NCI-H345 treated with DMSO at 0.1 percent for 48 hours (cell line): ENCODE data around the gene DHDH.

ENCODE experiments used
- DNase-seq: peaks from one replicate; lab custom pipeline; 2025; ENCODE audit not compliant: unreplicated experiment; lab: John Stamatoyannopoulos, UW

DHDH gene

DNA sequence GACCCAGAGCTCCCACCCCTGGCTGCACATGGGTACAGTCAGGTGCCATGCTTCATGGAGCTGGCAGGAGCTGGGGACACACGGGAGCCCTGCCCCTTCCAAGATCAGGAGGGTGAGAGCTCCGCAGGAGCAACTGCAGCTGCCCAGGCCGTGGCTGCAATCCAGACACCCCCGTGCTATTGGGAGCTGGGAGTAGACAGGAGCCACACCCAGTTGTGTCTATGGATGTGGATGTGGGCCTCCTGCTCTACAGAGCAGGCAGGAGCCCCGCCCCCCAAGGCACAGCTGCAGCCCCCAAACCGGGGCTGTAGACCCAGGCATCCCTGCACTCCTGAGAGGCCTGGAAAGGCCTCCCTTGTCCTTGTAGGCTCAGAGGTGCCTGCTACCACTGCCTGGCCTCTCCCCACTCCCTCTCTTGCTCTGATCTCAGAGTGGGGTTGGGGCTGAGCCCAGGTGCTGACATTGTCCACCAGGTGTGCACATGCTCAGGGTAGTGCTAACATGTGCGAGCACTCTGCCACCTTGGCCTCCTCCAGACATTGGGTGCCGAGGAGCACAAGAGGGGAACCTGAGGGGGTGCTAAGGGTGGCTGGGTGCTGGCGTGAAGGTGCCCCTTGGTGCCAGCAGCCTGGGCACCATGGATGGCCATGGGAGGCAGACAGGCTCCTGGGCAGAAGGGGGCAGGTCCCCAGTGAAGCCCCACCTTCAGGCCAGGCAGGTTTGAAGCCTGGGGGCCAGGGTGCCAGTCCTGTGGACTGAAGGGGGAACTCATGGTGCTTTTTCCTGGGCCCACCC lies 13.2 kb downstream of the DHDH start:
- DNase-seq: no peak

DNA sequence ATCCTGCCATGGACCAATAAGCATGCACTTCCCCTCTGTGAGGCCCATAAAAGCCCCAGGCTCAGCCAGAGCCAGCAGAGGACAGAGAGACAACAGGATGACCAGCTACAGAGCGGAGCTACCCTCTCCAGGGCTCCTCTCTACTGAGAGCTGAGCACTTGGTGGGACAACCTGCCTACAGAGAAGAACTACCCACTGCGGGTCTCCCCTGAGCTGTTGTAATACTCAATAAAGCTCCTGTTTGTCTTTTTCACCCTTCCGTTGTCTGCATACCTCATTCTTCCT lies 13.7 kb downstream of the DHDH start:
- no peak for DNase-seq

DNA sequence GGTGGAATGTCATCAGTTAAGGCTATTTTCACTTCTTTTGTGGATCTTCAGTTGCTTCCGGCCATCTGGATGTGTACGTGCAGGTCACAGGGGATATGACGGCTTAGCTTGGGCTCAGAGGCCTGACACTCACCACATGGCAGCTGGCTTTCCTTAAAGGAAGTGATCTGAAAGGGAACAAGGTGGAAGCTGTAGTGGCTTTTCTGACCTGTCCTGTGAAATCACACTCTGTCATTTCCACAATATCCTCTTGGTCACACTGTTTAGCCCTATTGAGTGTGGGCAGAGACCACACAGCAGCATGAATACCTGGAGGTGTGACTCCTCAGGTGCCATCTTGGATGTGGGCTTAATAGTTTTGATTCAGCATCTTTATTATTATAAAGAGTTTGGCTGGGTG lies 16.7 kb downstream of the DHDH start:
- no peak for DNase-seq

DNA sequence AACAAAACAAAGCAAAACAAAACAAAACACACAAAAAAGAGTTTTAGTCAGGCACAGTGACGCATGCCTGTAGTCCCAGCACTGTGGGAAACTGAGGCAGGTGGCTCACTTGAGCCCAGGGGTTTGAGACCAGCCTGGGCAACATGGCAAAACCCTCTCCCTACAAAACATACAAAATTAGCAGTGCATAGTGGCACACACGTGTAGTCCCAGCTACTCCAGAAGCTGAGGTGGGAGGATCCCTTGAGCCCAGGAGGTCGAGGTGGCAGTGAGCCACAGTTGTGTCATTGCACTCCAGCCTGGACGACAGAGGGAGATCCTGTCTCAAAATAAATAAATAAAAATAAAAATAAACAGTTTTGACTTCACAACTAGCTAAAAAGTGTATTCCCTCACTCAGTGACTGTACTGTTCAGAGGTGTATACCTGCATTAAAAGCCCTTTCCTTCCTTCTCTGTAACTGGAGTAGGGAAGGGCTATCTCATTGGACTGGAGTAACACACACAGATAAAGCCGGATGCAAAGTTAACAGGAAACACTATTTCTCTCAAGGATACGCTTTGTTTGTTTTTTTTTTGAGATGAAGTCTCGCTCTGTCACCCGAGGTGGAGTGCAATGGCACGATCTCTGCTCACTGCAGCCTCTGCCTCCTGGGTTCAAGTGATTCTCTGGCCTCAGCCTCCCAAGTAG lies 17.5 kb downstream of the DHDH start:
- no peak for DNase-seq

DNA sequence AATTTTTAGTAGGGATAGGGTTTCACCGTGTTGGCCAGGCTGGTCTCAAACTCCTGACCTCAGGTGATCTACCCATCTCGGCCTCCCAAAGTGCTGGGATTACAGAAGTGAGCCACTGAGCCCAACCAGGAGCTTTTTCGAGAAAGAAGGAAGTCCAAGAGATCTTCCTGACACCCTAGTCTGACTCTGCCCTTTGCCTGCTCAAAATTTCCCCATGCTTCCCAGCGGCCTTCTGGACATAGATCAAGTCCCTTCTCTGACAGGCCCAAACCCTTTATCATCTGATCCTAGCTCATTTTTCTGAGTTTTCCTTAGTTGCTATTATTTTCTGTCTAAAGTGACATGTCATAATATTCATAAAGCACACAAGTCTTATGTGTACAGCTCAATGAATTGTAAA lies 19.6 kb downstream of the DHDH start:
- no peak for DNase-seq

DNA sequence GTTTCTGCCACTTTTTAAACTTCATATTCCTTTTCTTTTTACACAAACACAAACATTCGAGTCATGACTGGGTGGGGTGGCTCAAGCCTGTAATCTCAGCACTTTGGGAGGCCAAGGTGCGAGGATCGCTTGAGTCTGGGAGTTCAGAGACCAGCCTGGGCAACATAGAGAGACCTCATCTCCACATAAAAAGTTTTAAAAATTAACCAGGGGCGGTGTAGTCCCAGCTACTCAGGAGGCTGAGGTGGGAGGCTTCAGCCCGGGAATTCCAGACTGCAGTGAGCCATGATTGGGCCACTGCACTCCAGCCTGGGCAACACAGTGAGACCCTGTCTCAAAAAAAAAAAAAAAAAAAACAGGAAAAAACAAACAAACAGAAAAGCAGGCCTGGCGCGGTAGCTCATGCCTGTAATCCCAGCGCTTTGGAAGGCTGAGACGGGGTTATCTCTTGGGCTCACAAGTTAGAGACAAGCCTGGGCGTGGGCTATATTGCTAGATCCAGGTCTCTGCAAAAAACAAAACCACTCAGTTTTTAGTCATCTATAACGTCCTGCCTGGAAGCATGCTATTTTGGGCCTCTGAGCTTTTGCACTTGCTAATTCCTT lies 20.6 kb downstream of the DHDH start:
- no peak for DNase-seq

DNA sequence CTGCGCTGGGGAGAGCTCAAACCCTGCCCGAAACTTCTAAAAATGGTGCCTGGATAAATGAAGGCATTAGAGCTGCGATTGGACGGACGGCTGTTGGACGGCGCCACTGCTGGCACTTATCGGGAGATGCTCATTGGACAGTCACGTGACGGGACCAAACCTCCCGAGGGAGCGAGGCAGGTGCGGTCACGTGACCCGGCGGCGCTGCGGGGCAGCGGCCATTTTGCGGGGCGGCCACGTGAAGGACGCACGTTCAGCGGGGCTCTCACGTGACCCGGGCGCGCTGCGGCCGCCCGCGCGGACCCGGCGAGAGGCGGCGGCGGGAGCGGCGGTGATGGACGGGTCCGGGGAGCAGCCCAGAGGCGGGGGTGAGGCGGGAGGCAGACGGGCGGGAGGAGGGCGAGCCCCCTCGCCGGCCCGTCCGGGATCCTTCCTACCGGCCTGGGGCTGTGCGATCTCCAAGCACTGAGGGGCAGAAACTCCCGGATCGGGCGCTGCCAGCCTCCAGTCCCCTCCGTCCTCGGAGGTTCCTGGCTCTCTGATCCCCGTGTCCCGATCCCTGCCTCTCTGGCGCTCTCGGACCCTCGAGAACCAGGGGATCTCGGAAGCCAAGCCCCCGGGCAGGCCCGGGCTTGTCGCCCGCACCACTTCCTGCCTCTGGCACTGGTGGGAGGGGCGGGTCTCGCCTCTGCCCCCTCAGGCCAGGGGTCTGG lies 21.3 kb downstream of the DHDH start, which contains the start of gene BAX:
TSS of gene BAX (plus strand) at position 281 of the 713 bp plus-strand sequence. CDS start at position 335, 54 bp downstream.
- peak; percentile 83 for DNase-seq

DNA sequence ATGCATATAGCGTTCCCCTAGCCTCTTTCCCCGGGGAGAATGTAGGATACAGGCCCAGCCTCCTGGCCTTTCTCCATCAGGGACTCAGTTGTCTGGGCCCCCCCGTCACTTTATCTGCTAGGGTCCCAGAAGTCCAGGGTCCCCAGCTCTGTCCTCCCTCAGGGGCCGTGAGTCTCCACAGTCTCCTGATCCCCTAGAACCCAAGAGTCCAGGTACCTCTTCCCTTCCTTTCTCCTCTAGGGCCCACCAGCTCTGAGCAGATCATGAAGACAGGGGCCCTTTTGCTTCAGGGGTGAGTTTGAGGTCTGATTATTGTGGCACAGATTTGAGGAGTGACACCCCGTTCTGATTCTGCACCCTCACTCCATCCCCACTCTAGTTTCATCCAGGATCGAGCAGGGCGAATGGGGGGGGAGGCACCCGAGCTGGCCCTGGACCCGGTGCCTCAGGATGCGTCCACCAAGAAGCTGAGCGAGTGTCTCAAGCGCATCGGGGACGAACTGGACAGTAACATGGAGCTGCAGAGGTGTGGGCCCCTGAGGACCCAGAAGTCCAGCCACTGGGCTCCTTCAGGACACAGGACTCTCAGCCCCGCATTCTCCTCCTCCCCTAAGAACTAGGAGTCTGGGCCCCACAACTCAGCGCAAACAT lies 21.9 kb downstream of the DHDH start:
- no peak for DNase-seq

DNA sequence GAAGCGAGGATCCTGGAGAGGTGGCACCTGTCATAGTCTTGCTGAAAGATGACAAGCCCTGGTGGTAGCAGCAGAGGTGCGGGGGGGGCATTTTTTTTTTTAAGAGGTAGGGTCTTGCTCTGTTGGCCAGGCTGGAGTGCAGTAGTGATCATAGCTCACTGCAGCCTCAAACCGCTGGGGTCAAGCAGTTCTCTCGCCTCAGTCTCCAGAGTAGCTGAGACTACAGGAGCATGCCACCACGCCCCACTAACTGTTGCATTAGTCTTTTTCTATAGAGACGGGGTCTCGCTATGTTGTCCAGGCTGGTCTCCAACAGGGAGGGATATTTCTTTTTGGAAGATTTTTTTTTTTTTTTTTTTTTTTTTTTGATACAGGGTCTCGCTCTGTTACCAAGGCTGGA lies 24.5 kb downstream of the DHDH start:
- DNase-seq: no peak

DNA sequence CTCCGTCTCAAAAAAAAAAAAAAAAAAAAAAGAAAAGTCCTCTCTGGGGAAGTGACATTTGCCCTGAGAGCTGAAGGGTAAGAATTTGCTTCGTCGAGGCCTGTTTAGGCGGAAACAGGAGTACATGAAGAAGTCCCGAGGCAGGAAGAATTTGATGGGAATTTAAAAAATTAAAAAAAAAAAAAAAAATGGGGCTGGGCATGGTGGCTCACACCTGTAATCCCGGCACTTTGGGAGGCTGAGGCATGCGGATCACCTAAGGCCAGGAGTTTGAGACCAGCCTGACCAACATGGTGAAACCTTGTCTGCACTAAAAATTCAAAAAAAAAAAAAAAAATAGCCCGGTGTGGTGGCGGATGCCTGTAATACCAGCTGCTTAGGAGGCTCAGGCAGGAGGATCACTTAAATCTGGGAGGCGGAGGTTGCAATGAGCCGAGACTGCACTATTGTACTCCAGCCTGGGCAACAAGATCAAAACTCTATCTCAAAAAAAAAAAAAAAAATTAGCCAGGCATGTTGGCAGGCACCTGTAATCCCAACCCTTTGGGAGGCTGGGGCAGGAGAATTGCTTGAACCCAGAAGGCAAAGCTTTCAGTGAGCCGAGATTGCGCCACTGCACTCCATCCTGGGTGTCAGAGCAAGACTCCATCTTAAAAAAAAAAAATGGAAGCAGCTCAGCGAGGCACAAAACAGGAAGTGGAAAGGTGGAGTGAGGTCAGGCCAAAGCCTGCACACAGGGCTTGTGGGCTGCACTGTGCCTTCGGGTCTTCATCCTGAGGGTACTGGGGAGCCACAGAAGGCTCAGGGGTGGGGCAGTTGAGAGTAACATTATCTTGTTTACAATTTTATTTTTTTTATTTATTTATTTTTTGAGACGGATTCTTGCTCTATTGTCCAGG lies 26.1 kb downstream of the DHDH start:
- no peak for DNase-seq

DNA sequence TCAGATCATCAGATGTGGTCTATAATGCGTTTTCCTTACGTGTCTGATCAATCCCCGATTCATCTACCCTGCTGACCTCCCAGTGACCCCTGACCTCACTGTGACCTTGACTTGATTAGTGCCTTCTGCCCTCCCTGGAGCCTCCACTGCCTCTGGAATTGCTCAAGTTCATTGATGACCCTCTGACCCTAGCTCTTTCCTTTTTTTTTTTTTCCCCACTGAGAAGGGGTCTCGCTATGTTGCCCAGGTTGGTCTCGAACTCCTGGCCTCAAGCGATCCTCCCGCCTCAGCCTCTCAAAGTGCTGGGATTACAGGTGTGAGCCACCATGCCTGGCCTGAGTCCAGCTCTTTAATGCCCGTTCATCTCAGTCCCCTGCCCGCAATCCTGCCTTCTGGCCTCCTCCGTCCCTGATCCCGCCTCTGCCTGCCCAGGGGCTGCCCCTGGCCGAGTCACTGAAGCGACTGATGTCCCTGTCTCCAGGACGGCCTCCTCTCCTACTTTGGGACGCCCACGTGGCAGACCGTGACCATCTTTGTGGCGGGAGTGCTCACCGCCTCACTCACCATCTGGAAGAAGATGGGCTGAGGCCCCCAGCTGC lies 27.7 kb downstream of the DHDH start:
- no peak for DNase-seq

DNA sequence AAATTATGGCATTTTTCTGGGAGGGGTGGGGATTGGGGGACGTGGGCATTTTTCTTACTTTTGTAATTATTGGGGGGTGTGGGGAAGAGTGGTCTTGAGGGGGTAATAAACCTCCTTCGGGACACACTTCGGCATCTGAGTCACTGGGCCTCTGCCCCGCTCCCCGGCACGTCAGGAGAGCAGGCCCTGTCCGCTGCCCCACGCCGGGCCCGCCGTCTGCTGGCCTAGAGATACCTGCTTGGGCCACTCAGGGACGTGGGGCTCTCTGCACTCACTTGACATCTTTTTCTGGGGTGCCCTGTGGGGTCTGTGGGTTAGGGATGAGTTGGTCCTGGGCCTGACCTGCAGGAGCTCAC lies 28.2 kb downstream of the DHDH start:
- DNase-seq: no peak

DNA sequence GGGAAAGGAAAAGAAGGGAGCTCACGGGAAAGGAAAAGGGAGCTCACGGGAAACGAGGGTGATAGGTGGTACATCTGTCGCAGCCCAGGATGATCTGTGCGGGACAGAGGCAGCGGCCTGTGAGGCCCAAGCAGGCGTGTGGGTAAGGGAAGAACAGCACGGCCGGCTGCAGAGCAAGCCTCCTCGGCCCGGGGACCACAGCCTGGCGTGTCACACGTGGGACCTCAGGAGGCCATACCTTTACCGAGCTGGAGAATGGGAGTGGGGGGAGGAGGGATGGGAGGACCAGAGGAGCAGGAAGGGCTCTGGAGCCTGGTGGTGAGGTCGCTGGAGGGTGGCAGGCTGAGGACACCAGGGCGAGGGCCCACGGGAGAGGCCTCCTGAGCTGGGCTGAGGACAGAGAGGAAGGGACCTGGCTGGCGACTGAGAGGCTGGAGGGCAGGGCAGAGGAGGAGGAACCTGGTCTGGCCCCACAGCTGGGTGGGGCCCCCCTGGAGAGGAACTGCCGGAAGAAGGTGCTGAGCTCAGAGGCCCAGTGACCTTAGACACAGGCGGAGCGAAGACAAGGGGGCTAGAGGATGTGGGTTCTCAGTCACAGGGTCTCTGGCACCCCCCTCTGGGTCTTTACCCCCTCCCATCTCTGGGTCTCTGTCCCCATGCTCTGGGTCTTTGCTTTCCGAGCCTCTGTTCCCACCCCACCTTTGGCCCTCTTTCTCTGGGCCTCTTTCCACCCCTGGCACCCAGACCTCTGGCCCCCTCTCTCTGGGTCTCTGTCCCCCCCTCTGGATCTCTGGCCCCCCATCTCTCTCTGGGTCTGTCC lies 28.7 kb downstream of the DHDH start:
- no peak for DNase-seq

DNA sequence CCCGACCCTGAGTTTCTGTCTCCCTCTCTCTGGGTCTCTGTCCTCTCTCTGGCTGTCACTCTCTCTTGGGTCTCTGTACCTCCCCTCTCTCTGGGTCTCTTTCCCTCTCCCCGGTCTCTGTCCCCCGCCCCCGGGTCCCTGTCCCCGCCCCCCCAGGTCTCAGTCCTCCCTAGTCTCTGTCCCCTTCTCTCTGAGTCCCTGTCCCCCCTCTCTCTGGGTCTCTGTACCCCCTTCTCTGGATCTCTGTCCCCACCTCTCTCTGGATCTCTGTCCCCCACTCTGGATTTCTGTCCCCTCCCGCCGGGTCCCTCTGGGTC lies 29.3 kb downstream of the DHDH start:
- DNase-seq: no peak

DNA sequence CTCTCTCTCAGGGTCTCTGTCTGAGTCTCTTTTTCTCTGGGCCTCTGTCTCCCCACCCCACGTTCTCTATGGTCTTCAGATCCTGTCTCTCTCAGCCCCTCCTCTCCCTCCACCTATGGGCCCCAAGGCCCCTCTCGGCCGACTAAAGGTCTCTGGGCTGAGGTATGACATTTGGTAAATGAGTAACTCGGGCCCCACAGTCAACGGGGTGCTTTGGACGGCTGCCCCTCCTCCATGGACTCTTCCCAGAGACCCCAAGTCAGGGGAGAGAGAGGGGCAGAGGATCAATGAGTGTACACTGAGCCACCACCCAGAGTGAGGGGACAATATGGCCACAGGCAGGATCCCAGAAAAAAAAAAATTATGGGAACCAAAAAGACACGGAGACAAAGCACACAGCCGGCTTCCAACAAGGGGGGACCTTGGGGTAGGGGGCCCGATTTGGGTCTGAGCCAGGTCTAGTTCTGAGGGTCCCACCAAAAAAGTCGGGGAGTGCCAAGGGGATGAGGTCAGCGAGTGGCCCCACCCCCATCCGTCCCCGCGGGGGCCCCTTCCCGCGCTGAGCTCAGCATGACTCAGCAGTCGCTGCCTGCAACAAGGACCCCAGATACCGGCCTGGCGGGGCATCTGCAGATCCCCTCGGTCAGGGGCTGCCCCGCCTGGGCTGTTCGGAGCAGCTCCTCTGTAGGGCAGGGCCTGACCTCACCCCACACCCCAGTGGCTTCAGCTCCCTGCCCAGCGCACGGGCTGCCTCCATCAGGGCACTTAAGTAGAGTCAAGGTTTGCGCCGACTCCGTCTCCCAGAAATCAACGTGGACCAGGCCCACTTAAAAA lies 30.1 kb downstream of the DHDH start:
- no peak for DNase-seq

DNA sequence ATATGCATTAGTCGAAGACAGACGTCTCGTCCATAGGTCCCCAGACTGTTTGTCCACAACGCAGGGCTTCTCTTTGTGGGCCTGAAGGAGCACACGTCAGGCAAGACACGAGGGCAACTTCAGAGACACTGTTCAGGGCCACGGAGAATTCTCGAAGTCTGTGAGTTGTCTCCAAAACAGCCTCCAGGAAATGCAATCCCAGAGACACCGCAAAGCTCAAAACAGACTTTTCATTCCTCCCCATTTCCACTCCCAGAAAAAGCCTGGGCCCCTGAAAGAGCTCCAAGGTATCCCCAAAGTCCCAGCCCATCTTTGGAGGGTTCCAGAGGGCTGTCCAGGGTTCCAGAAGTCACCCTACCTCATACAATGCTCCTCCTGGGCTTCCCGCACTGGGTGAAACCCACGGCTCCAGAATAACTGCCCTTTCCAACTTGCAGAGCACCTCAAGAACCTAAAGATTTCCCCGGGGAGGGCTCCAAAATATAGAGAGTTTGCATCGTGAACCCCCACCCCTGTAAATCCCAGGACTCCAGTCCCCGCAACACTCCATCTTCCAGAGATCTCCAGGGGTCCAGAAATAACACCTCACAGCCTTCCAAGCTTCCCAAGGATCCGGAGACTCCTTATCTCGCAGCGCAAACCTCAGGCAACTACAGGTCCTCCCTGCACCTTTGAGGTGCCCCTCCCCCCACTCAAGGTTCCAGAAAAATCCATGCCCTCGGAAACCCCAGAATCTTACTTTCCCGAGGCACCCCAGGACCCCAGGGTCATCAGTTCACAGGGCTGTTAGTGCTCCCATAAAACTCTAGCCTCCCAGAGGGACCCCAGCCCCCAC lies 30.9 kb downstream of the DHDH start:
- no peak for DNase-seq

DNA sequence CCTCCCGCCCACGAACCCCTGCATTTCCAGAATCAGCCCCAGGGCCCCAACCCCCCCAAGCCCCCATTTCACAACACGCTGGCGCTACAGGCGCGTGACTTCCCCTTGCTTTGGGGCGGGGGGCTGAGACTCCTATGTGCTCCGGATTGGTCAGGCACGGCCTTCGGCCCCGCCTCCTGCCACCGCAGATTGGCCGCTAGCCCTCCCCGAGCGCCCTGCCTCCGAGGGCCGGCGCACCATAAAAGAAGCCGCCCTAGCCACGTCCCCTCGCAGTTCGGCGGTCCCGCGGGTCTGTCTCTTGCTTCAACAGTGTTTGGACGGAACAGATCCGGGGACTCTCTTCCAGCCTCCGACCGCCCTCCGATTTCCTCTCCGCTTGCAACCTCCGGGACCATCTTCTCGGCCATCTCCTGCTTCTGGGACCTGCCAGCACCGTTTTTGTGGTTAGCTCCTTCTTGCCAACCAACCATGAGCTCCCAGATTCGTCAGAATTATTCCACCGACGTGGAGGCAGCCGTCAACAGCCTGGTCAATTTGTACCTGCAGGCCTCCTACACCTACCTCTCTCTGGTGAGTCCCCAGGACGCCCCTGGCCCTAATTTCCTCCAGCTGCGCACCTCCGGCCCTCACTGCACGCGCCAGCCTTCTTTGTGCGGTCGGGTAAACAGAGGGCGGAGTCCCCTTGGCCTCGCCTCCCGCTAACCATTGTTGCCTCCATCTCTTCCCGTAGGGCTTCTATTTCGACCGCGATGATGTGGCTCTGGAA lies 31.7 kb downstream of the DHDH start, which contains the start of gene FTL:
TSS of gene FTL (plus strand) at position 270 of the 766 bp plus-strand sequence. CDS start at position 469, 199 bp downstream.
- DNase-seq: peak; percentile 70
